GM21447 (cell line): ENCODE measurements around the gene TAC3.
"Not testable (repeated sequence)": the region's sequence is repeated elsewhere in the genome, so short reads cannot be mapped to it uniquely, and the experiment has no call there.

Source experiments
- ATAC-seq: cut with Tn5 transposase; IDR thresholded peaks from one replicate; pipeline ENCODE4 v1.9.1; 2021; ENCODE audit not compliant: unreplicated experiment

TAC3 gene

GRCh38 chr12:56987011-56987410, 29.3 kb downstream of the TAC3 start:
- ATAC-seq: no peak

DNA sequence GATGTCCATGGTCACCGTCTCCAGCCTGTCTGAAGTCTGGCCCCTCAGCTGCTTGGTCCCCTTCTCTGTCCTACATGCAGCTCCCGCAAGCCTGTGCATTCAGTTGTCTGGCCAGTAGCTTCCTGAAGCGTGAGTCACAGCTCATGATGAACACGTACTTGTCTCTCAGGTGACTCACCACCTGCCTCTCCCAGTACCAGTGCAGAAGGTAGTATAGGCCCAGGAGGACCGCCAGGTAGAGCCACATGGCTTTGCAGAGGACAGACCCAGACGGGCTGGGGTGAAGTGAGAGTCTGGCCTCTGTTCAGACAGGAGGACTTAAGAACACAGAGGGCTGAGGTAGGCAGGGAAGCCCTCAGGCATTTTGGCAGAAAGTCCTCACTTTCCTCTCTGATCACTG, 30.6 kb downstream of the TAC3 start:
- ATAC-seq: not testable (repeated sequence)

DNA sequence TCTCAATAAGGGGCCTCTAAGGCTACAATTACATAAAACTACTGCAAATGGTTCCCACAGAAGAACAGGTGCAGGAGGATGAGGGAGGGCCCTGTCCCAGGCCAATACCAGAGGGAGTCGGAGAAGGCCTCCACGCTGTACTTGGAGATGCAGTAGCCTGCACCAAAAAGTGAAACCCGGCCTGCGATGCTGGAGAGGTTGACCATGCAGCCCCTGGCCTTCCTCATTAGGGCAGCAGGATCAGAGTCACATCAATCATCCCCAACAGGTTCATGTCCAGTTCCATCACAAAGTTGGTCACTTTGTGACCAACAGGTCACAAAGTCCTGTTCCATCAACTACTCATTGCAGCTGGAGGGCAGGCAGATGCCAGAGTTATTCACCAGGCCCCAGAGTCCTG, 32.9 kb downstream of the TAC3 start:
- ATAC-seq: no peak

- not testable (repeated sequence) for ATAC-seq
Observed at GRCh38 chr12:56982578-56983236, 33.6 kb downstream of the TAC3 start.

GRCh38 chr12:56980941-56981530, 35.3 kb downstream of the TAC3 start:
- ATAC-seq: no peak

- ATAC-seq: no peak
Observed at GRCh38 chr12:56980268-56980667, 36.1 kb downstream of the TAC3 start.

GRCh38 chr12:56979628-56980027, 36.7 kb downstream of the TAC3 start:
- ATAC-seq: no peak

DNA sequence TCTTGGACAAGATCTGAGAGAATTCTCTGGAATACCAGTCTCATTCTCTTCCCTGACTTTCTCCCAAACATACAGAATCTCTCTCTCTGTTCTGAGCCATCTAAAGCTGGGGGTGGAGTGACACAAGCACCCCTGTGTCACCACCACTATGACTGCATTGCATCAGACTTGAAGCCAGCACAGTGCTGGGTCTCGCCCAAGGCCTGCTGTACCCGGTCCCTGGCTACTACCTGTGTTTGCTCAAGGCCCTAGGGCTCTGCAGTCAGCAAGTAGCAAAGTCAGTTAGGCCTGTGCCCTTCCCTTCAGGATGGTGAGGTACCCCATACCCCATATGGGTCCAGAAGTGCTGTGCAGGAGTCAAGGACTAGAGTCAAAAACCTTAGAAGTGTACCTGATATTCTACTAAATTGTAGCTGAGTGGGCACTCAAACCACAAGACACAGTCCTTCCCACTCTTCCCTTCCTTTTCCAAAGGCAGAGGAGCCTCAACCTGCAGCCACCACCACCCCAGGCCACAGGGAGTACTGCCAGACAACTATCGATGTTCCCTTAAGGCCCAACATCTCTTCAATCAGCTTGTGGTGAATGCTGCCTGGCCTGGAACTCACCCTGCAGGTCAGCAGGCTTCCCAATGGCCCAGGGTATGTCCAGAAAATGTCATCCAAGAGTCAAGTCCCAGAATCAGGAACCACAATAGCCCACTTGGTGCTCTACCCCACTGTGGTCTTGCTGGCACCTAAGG, 37.8 kb downstream of the TAC3 start:
- no peak for ATAC-seq

DNA sequence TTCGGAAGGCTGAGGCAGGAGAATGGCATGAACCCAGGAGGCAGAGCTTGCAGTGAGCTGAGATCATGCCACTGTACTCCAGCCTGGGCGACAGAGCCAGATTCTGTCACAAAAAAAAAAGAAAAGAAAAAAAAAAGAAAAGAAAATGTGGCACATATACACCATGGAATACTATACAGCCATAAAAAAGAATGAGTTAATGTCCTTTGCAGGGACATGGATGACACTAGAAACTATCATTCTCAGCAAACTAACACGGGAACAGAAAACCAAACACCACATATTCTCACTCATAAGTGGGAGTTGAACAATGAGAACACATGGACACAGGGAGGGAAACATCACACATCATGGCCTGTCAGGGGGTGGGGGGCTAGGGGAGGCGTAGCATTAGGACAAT, 39.0 kb downstream of the TAC3 start:
- ATAC-seq: not testable (repeated sequence)

DNA sequence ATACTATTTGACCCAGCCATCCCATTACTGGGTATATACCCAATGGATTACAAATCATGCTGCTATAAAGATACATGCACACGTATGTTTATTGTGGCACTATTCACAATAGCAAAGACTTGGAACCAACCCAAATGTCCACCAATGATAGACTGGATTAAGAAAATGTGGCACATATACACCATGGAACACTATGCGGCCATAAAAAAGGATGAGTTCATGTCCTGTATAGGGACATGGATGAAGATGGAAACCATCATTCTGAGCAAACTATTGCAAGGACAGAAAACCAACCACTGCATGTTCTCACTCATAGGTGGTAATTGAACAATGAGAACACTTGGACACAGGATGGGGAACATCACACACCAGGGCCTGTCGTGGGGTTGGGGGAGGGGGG, 42.1 kb downstream of the TAC3 start:
- not testable (repeated sequence) for ATAC-seq

DNA sequence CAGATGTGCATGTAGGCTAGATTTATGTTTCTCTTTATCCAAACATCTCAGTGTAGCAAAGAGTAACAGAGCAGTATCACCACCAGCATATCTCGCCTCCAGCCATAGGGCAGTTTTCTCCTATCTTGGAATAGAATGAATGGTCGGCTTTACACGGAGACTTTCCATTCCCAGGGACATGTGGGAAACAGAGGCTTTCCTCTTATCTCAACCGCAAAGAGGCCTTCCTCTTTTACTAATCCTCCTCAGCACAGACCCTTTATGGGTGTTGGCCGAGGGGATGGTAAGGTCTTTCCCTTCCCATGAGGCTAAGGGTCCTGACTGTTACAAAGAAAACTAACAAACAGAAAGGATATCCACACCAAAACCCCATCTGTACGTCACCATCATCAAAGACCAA, 47.4 kb downstream of the TAC3 start:
- ATAC-seq: not testable (repeated sequence)

GRCh38 chr12:56965997-56966642, 50.2 kb downstream of the TAC3 start:
- ATAC-seq: not testable (repeated sequence)

GRCh38 chr12:56965124-56965523, 51.2 kb downstream of the TAC3 start:
- ATAC-seq: not testable (repeated sequence)

DNA sequence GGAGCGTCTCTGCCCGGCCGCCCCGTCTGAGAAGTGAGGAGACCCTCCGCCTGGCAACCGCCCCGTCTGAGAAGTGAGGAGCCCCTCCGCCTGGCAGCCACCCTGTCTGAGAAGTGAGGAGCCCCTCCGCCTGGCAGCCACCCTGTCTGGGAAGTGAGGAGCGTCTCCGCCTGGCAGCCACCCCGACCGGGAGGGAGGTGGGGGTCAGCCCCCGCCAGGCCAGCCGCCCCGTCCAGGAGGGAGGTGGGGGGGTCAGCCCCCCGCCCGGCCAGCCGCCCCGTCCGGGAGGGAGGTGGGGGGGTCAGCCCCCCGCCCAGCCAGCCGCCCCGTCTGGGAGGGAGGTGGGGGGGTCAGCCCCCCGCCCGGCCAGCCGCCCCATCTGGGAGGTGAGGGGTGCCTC, 52.8 kb downstream of the TAC3 start:
- not testable (repeated sequence) for ATAC-seq

- not testable (repeated sequence) for ATAC-seq
Observed at GRCh38 chr12:56962247-56962646, 54.1 kb downstream of the TAC3 start.
